H1 (cell line): Measurements from ENCODE around the gene RBM47. TPM values are rescaled to one million over a fixed set of nuclear protein-coding genes. Genes with fewer than 3 reads are reported as not detected.

Experiments used
- CTCF ChIA-PET: fragments of 300-600 bp; sonication (Branson Sonifier 250); formaldehyde crosslinking; loops from one replicate; lab custom pipeline; 2021; ENCODE audit not compliant: partially characterized antibody; lab: Charles Lee
- POLR2A ChIA-PET: fragments of 300-600 bp; sonication (Branson Sonifier 250); formaldehyde crosslinking; loops from one replicate; lab custom pipeline; 2021; ENCODE audit warnings: inconsistent platforms; ENCODE audit not compliant: partially characterized antibody; lab: Charles Lee
- DNase-seq, 2 experiments: peaks; one replicate each; pipeline versions ENCODE4 v3.0.0 to v3.0.0-alpha.2; 2010 to 2022; ENCODE audit warnings: low spot score in 2 of 2, low read depth in 1 of 2, mixed read lengths in 1 of 2
- FAIRE-seq: peaks from 2 replicates; lab custom pipeline; 2011; peaks lifted over from hg19 to GRCh38; lab: Jason Lieb, UNC
- H2AFZ ChIP-seq: 2 replicates; pipeline ENCODE4 v1.8.1; 2012; ENCODE audit warnings: low read length, inconsistent platforms
- H2AK5ac ChIP-seq: 2 replicates; pipeline ENCODE4 v1.6.1; 2013; ENCODE audit warnings: low read depth, low read length
- H2BK120ac ChIP-seq: replicated peaks from 2 replicates; pipeline ENCODE3; 2013; ENCODE audit warnings: low read depth, low read length, inconsistent platforms
- H2BK12ac ChIP-seq: 2 replicates; pipeline ENCODE4 v1.6.1; 2013; ENCODE audit warnings: low read depth, low read length
- H2BK15ac ChIP-seq: 2 replicates; pipeline ENCODE4 v1.6.1; 2013; ENCODE audit warnings: low read length
- H2BK20ac ChIP-seq: 2 replicates; pipeline ENCODE4 v1.6.1; 2013; ENCODE audit warnings: low read length
- H2BK5ac ChIP-seq: 2 replicates; pipeline ENCODE4 v1.6.1; 2013; ENCODE audit warnings: low read depth, low read length
- H3K14ac ChIP-seq: 2 replicates; pipeline ENCODE4 v1.6.1; 2013; ENCODE audit warnings: inconsistent platforms; ENCODE audit not compliant: insufficient read length
- H3K18ac ChIP-seq: 2 replicates; pipeline ENCODE4 v1.6.1; 2013; ENCODE audit warnings: low read length; ENCODE audit errors: extremely low read depth
- H3K23ac ChIP-seq: 2 replicates; pipeline ENCODE4 v1.6.1; 2013; ENCODE audit warnings: inconsistent platforms; ENCODE audit not compliant: insufficient read length
- H3K23me2 ChIP-seq: 2 replicates; pipeline ENCODE4 v1.6.1; 2013; ENCODE audit warnings: low read depth, low read length
- H3K27ac ChIP-seq: 2 replicates; pipeline ENCODE4 v1.6.1; 2011; ENCODE audit warnings: low read depth, low read length, inconsistent platforms
- H3K27me3 ChIP-seq, 4 experiments: replicated peaks in 1 of 4; 1 replicate in 1 of 4; 2 replicates in 3 of 4; pipeline versions ENCODE4 v1.6.1 to v1.8.1; 2011 to 2013; ENCODE audit warnings: low read length in 3 of 4, mild to moderate bottlenecking in 3 of 4, inconsistent platforms in 2 of 4, mixed read lengths in 2 of 4, moderate library complexity in 1 of 4; ENCODE audit not compliant: control insufficient read depth in 3 of 4, insufficient read depth in 3 of 4; ENCODE audit errors: extremely low read depth in 1 of 4
- H3K36me3 ChIP-seq, 4 experiments: 2 replicates each; pipeline versions ENCODE4 v1.6.1 to v1.8.1; 2011 to 2013; ENCODE audit warnings: mild to moderate bottlenecking in 4 of 4, low read length in 3 of 4, moderate library complexity in 2 of 4, control low read depth in 1 of 4, inconsistent platforms in 1 of 4; ENCODE audit not compliant: insufficient read depth in 4 of 4, control insufficient read depth in 2 of 4
- H3K4ac ChIP-seq: replicated peaks from 2 replicates; pipeline ENCODE3; 2013; ENCODE audit warnings: low read length, low read depth, mixed read lengths, inconsistent platforms; ENCODE audit not compliant: insufficient read length
- H3K4me1 ChIP-seq, 4 experiments: replicated peaks in 1 of 4; 1 replicate in 1 of 4; 2 replicates in 3 of 4; pipeline versions ENCODE4 v1.6.1 to v1.8.1; 2011 to 2013; ENCODE audit warnings: low read length in 3 of 4, inconsistent platforms in 2 of 4, mixed read lengths in 1 of 4; ENCODE audit not compliant: insufficient read depth in 4 of 4, control insufficient read depth in 3 of 4
- H3K4me2 ChIP-seq, 2 experiments: 2 replicates each; pipeline versions ENCODE4 v1.6.1 to v1.8.1; 2011 to 2013; ENCODE audit warnings: low read depth in 2 of 2, low read length in 2 of 2, control low read depth in 1 of 2, inconsistent platforms in 1 of 2, mild to moderate bottlenecking in 1 of 2; ENCODE audit not compliant: insufficient read depth in 1 of 2
- H3K4me3 ChIP-seq, 4 experiments: fragments of 200-600, 300-600 bp in 1 of 4; sonication (generic), shearing (Covaris generic), sonication (Bioruptor Twin) in 1 of 4; 2 replicates each; pipeline versions ENCODE4 v1.5.1 to v1.8.1; 2011 to 2016; ENCODE audit warnings: low read length in 4 of 4, low read depth in 3 of 4, control low read depth in 2 of 4, inconsistent platforms in 2 of 4, mild to moderate bottlenecking in 2 of 4, mixed read lengths in 1 of 4, moderate library complexity in 1 of 4; ENCODE audit not compliant: insufficient read depth in 2 of 4; ENCODE audit errors: extremely low read depth in 1 of 4
- H3K56ac ChIP-seq: replicated peaks from 2 replicates; pipeline ENCODE3; 2013; ENCODE audit warnings: low read depth, mild to moderate bottlenecking, mixed read lengths, low read length, inconsistent platforms; ENCODE audit not compliant: insufficient read length
- H3K79me1 ChIP-seq: 2 replicates; pipeline ENCODE4 v1.6.1; 2013; ENCODE audit warnings: low read depth, low read length, control low read depth
- H3K79me2 ChIP-seq, 2 experiments: 2 replicates each; pipeline versions ENCODE4 v1.6.1 to v1.8.1; 2012 to 2013; ENCODE audit warnings: low read length in 2 of 2, mild to moderate bottlenecking in 2 of 2, inconsistent platforms in 1 of 2; ENCODE audit not compliant: insufficient read depth in 2 of 2, control insufficient read depth in 1 of 2
- H3K9ac ChIP-seq, 4 experiments: replicated peaks in 1 of 4; 1 replicate in 1 of 4; 2 replicates in 3 of 4; pipeline versions ENCODE4 v1.6.1 to v1.8.1; 2011 to 2013; ENCODE audit warnings: low read depth in 3 of 4, low read length in 3 of 4, control low read depth in 2 of 4, mild to moderate bottlenecking in 2 of 4, moderate library complexity in 2 of 4, inconsistent platforms in 1 of 4; ENCODE audit errors: extremely low read depth in 1 of 4
- H3K9me3 ChIP-seq, 2 experiments: 2 replicates each; pipeline versions ENCODE4 v1.6.1 to v1.8.1; 2012 to 2013; ENCODE audit warnings: mild to moderate bottlenecking in 2 of 2, moderate library complexity in 2 of 2, control low read depth in 1 of 2, inconsistent platforms in 1 of 2, low read depth in 1 of 2, low read length in 1 of 2, mixed read lengths in 1 of 2; ENCODE audit not compliant: insufficient read depth in 2 of 2
- H4K20me1 ChIP-seq, 2 experiments: replicated peaks in 1 of 2; 2 replicates each; pipeline versions ENCODE3 to v1.8.1; 2011 to 2013; ENCODE audit warnings: inconsistent platforms in 2 of 2, low read length in 2 of 2, mild to moderate bottlenecking in 1 of 2; ENCODE audit not compliant: insufficient read depth in 2 of 2, control insufficient read depth in 1 of 2
- H4K5ac ChIP-seq: 2 replicates; pipeline ENCODE4 v1.6.1; 2013; ENCODE audit warnings: low read length, low read depth, mixed read lengths, inconsistent platforms; ENCODE audit not compliant: insufficient read length
- H4K8ac ChIP-seq: 2 replicates; pipeline ENCODE4 v1.8.0; 2013; ENCODE audit warnings: mild to moderate bottlenecking, moderate library complexity, low read length, inconsistent platforms; ENCODE audit not compliant: insufficient read depth; ENCODE audit errors: extremely low read depth
- H4K91ac ChIP-seq: replicated peaks from 2 replicates; pipeline ENCODE3; 2013; ENCODE audit warnings: low read length, mixed read lengths, inconsistent platforms; ENCODE audit not compliant: insufficient read length
- CHD2 ChIP-seq: IDR thresholded peaks from 2 replicates; pipeline ENCODE4 v1.6.1; 2012; ENCODE audit warnings: low read length, improper control_type of control experiment
- SP1 ChIP-seq: IDR thresholded peaks from 2 replicates; pipeline ENCODE4 v1.6.1; 2011; ENCODE audit warnings: low read depth, low read length
- TEAD4 ChIP-seq: IDR thresholded peaks from 2 replicates; pipeline ENCODE4 v1.6.1; 2012; ENCODE audit warnings: low read depth, low read length, inconsistent platforms, mixed read lengths
- WGBS, 2 experiments: shearing (Covaris generic) in 1 of 2; methylation state at CpG; one replicate each; pipeline versions ENCODE4 v1.1.6 to v1.1.7; 2013 to 2015; ENCODE audit warnings: low lambda C conversion rate in 2 of 2, mixed read lengths in 2 of 2, inconsistent platforms in 1 of 2, low coverage in 1 of 2, missing lambda C conversion rate in 1 of 2; ENCODE audit not compliant: insufficient replicate concordance in 2 of 2, insufficient coverage in 1 of 2, insufficient read length in 1 of 2; ENCODE audit errors: extremely low coverage in 1 of 2, missing lambda C conversion rate in 1 of 2; 5-methylcytosine and 5-hydroxymethylcytosine counted together
- polyA plus RNA-seq, 7 experiments: library from polyadenylated mRNA; depleted of rRNA in 3 of 7; stranded (reverse) in 5 of 7; unstranded in 2 of 7; fragments of >200 nt in 5 of 7; fragments of 200-250 nt in 2 of 7; gene quantifications; 1 replicate in 5 of 7; 2 replicates in 1 of 7; 4 replicates in 1 of 7; pipeline versions ENCODE4 v1.2.1 to v1.2.3, GENCODE V29; 2011 to 2013; ENCODE audit warnings: missing spikeins in 2 of 7, mixed read lengths in 2 of 7
- total RNA-seq: library from RNA; stranded (reverse); fragmentation: NEBNext Ultra II Directional; extraction: Animal tissue kit (Norgen Biotek cat#: 25700); gene quantifications from 2 replicates; pipeline ENCODE4 v1.2.1, GENCODE V29; 2021

The RBM47 gene
- total and polyA plus RNA-seq, 2 of the 8 experiments (the other 6 are each of a cell fraction or from before 2014, with no cell fraction given) = 42.8 to 78.9 TPM

GRCh38 chr4:40473578-40474388 lies 155.9 kb downstream of the RBM47 start:
- 95% methylated on average over 9 of the region's 9 CpGs; no CpG with 5 or more reads in 1 of the 2 experiments for WGBS, 2 experiments
- H2BK120ac ChIP-seq = no peak overlapping the region
- TF ChIP-seq TEAD4 (no peak), CHD2 (no peak), SP1 (no peak)
- H2BK12ac ChIP-seq = no peak overlapping the region
- no peak overlapping the region for H2AFZ ChIP-seq
- peaks cover 0 to 7% (median 2%) of the 10 kb centered on the region in 4 experiments; a peak in 2 of 7 replicates for H3K4me1 ChIP-seq
- H3K4me3 ChIP-seq = no peak overlapping the region
- peak; percentile 75 for FAIRE-seq
- no peak overlapping the region for H3K14ac ChIP-seq
- H3K4ac ChIP-seq = no peak overlapping the region
- H3K23ac ChIP-seq = no peak overlapping the region
- H3K9me3 ChIP-seq = no peaks in the 10 kb centered on the region
- H3K18ac ChIP-seq = no peak overlapping the region
- H2BK15ac ChIP-seq = no peak overlapping the region
- no peak overlapping the region for H2AK5ac ChIP-seq
- no peaks in the 10 kb centered on the region for H3K36me3 ChIP-seq
- ChIA-PET CTCF (interaction anchor here (0.8 kb wide), 1 partner anchor 89 kb away, joined by 3 read pairs; no protein-coding TSS in a partner anchor), POLR2A (no interaction called here)
- H3K4me2 ChIP-seq = no peak overlapping the region
- H2BK20ac ChIP-seq = no peak overlapping the region
- H3K9ac ChIP-seq = peak overlapping the region in 1 of 4 experiments; percentile 49; a peak in 1 of 7 replicates
- H3K79me1 ChIP-seq = no peaks in the 10 kb centered on the region
- no peak overlapping the region for H4K91ac ChIP-seq
- no peak overlapping the region for H3K56ac ChIP-seq
- H2BK5ac ChIP-seq = no peak overlapping the region
- peaks cover 0 to 26% of the 10 kb centered on the region in 2 experiments; a peak in 2 of 4 replicates for H3K79me2 ChIP-seq
- H3K27me3 ChIP-seq = no peaks in the 10 kb centered on the region
- no peaks in the 10 kb centered on the region for H4K20me1 ChIP-seq
- H3K27ac ChIP-seq = no peak overlapping the region
- H4K8ac ChIP-seq = no peak overlapping the region
- H3K23me2 ChIP-seq = no peaks in the 10 kb centered on the region
- no peak overlapping the region for H4K5ac ChIP-seq
- no peak for DNase-seq
